Measurements from ENCODE around the gene MOGAT1.
"Not testable (repeated sequence)": the region's sequence is repeated elsewhere in the genome, so short reads cannot be mapped to it uniquely, and the experiment has no call there.

The MOGAT1 gene

GRCh38 chr2:222710736-222711135 is 39.3 kb downstream of the MOGAT1 start:
- no peak for DNase-seq (ENCODE audit: low read depth in 2 of 2)

- DNase-seq (ENCODE audit: low read depth in 2 of 2) = no peak
These were observed 40.0 kb downstream of the MOGAT1 start for GRCh38 chr2:222711315-222711940.

DNA sequence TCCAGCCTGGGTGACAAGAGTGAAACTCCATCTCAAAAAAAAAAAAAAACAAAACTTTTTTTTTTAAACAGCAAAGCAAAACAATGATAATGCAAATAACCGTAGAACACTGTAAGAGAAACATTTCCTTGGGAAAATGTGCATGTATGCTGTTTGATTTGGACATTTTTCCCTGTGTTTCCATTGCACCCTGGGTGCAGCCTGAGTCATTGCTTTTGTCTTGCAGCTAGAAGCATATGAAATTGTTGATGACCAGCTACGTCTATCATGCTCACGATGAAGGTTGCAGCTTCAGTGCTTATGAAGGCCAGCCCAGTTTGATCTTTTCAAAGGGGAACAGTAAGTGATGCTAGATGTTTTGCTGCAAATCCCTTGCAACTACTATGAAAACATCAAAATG is 41.5 kb downstream of the MOGAT1 start:
- DNase-seq (ENCODE audit: low read depth in 2 of 2) = no peak

GRCh38 chr2:222714361-222715241 is 43.1 kb downstream of the MOGAT1 start:
- no peak for DNase-seq (ENCODE audit: low read depth in 2 of 2)

GRCh38 chr2:222715742-222716141 is 44.3 kb downstream of the MOGAT1 start:
- no peak for DNase-seq (ENCODE audit: low read depth in 2 of 2)

DNA sequence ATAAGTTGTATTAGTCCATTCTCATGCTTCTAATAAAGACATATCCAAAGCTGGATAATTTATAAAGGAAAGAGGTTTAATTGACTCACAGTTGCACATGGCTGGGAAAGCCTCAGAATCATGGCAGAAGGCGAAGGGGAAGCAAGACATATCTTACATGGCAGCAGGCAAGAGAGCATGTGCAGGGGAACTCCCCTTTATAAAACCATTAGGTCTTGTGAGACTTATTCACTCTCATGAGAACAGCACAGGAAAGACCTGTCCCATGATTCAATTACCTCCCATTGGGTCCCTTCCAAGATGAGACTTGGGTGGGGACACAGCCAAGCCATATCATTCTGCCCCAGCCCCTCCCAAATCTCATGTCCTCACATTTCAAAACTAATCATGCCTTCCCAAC is 48.3 kb downstream of the MOGAT1 start:
- not testable (repeated sequence) for DNase-seq (ENCODE audit: low read depth in 2 of 2)

GRCh38 chr2:222721597-222721996 is 50.1 kb downstream of the MOGAT1 start:
- DNase-seq (ENCODE audit: low read depth in 2 of 2) = not testable (repeated sequence)

- no peak for DNase-seq (ENCODE audit: low read depth in 2 of 2)
These were observed 51.0 kb downstream of the MOGAT1 start for GRCh38 chr2:222722327-222722946.

DNA sequence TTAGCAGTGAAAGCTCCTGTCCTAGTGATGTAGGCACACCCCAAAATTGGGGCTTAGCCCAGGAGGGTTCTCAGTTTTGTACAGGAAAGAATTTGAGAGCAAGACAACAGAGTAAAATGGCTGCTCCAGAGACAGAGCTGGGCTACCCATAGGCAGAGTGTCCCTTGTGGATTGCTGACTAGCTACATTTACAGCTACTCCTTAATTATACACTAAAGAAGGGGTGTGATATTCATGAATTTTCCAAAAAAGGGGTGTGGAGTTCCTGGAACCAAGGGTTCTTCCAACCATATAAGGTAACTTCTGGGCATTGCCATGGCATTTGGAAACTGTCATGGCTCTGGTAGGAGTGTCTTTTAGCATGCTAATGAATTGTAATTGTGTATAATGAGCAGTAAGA is 52.8 kb downstream of the MOGAT1 start:
- DNase-seq (ENCODE audit: low read depth in 2 of 2) = no peak

- no peak for DNase-seq (ENCODE audit: low read depth in 2 of 2)
These were observed 57.2 kb downstream of the MOGAT1 start for GRCh38 chr2:222728621-222729020.

GRCh38 chr2:222730366-222730999 is 59.0 kb downstream of the MOGAT1 start:
- DNase-seq (ENCODE audit: low read depth in 2 of 2) = no peak

DNA sequence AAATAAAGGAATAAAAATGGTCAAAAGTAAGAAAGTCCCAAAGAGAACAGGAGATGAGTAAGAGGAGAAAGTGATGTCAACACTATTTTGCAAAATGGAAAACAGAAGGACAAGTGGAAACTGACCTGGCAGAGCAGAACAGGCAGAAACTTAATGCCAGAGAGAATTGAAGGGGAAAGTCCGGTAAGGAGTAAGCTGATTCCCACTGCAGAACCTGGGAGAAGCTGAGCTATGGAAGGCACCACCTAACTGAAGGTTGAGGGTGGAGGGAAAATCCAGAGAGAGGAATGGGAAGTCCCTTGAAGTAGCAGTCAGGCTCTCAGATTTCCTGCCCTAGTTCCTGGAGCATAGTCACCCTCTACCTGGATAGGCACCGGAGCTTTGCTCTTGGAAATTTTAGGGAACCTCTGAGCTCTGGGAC is 59.8 kb downstream of the MOGAT1 start:
- DNase-seq (ENCODE audit: low read depth in 2 of 2) = no peak

DNA sequence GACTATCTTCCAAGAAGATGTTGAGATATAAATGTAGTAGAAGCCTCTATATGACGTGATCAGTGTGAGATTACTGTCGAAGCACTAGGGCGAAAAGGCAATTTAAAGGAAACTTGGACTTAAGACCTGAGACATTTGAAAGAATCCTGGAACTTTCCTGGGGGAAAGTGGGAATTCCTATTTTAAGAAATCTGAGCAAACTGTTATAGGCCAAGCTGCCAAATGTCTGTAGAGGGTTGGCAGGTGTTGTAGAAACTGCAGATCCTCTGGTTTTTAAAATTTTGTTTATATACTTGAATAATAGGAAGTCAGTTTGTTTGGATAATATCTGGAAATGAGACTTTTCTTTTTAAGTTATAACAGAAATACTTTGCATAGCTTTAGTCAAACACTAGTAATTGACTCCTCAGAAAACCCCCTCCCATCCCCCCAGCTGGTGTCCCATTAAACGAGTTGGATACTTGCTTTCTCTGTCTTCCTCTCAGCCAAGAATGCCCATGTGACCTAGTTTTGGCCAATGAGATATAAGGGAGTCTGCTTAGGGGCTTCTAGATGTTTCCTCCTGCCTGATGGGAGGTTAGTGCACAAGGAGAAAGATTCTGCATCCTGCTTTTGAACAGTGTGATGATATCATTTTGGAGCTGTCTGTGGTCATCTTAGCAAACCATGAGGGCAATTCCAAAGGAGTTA is 61.2 kb downstream of the MOGAT1 start:
- DNase-seq (ENCODE audit: low read depth in 2 of 2) = no peak

DNA sequence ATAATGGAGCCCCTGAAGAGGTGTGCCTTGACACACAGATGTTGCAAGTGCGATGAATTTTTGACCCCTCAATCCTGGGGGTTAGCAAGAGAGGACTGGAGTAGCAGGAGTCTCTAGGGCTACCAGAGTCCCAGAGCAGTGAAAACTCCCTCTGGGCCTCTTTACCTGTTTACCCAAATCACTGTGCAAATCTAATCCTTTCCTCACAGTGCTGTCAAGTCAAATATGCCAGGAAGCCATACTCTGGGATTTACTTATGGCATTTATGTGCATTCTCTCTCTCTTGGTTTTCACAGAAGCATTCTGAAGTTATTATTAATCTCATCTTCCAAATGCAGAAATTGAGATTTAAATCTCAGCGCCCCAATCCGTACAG is 62.0 kb downstream of the MOGAT1 start:
- no peak for DNase-seq (ENCODE audit: low read depth in 2 of 2)

DNA sequence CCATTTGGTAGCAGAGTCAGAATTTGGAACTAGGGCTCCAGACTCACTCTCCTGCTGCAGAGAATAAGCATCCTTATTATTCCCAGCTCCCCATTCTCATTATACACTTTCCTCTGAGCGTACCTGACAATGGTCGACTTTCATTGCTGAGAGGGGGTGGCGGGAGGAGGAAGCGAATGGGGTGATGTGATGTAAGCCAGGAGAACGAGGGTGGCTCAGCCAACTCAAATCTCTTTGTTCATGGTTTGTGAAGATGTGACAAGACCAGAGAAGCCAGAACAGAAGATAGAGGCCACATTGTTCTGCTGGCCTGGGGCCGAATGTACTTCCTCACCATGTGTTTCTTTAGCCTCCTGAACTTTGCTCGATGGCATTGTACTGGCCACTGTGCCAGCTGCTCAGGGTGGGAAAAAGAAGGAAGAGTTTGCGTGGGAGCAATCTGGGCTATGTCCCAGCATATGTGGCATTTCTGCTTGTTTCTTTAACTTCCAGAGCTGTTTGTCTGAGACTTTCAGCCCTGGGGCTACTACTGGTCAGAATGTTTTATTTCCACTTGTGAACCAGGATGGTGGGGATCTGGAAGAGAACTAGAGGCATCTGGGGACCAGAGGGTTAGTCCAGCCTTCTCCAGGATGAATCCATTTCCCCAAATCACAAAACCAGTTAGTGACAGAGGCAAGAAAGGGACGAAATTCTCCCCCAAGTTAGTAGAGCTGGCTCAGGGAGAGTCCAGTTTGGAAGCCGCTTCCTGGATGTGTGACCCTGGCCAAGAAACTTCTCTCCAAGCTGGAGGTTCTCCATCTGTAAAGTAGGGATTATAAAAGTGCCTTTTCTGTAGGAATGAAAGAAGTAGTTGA is 62.6 kb downstream of the MOGAT1 start:
- DNase-seq (ENCODE audit: low read depth in 2 of 2) = no peak

DNA sequence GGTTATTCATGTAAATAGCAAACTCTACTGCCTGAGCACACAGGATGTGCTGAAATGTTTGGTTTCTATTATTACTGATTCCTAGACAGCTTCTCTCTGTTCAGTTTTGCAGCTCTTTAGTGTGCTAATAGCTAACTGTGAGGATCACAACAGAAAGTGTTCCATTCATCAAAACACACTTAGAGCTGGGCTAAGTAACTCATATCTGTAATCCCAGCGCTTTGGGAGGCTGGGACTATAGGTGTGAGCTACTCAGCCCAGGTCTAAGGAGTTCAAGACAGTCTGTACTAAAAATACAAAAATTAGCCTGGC is 63.2 kb downstream of the MOGAT1 start:
- DNase-seq (ENCODE audit: low read depth in 2 of 2) = no peak

GRCh38 chr2:222736301-222736700 is 64.8 kb downstream of the MOGAT1 start:
- no peak for DNase-seq (ENCODE audit: low read depth in 2 of 2)

- no peak for DNase-seq (ENCODE audit: low read depth in 2 of 2)
These were observed 65.5 kb downstream of the MOGAT1 start for GRCh38 chr2:222736924-222737323.

GRCh38 chr2:222738312-222738711 is 66.9 kb downstream of the MOGAT1 start:
- DNase-seq (ENCODE audit: low read depth in 2 of 2) = no peak

DNA sequence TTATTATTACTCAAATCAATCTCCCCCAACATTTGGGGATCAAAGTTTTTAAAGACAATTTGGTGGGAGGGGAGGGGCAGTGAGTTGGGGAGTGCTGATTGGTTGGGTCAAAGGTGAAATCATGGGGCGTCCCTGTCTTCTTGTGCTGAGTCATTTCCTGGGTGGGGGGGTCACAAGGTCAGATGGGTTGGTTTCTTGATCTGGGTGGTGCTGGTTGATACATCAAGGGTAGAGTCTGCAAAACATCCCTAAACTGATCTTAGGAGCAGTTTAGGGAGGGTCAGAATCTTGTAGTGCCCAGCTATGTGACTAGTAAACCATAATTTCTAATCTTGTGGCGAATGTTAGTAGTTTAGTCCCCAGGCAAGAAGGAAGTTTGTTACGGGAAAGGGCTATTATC is 67.4 kb downstream of the MOGAT1 start:
- DNase-seq (ENCODE audit: low read depth in 2 of 2) = no peak

DNA sequence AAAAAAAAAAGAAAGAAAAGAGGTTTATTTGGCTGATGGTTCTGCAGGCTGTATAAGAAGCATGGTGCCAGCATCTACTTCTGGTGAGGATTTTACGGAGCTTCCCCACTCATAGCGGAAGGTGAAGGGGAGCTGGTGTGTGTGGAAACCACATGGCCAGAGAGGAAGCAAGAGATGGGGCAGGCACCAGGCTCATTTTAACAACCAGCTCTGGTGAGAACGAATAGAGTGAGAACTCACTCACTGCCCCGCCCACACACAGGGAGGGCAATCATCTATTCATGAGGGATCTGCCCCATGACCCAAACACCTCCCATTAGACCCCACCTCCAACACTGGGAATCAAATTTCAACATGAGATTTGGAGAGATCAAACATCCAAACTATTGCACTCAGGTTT is 68.5 kb downstream of the MOGAT1 start:
- no peak for DNase-seq (ENCODE audit: low read depth in 2 of 2)

All from stimulated activated CD4-positive, alpha-beta T cell treated with anti-CD3 and anti-CD28 coated beads, Interleukin-4, amount 100 ng/mL, for 48 hours (primary cell).